Measurements from ENCODE around the gene LUZP2.

DNA sequence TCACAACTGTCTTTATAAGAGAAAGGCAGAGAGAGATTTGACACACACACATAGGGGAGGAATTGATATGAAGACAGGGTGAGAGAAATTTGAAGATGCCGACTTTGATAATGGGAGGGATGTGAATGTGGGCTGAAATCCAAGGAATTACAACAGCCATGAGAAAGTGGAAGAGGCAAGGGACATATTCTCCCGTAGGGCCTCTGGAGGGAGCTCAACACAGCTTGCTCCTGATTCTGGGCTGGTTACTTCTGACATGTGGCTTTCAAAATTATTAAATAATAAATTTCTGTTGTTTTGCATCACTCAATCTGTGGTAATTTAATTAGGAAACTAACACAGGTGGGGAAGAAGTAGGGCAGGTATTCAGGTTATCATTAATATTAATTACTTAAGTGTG, 282.9 kb downstream of the LUZP2 start:
- no peak for TF ChIP-seq EZH2 (IDR thresholded peaks at IDR 0.05; ENCODE audit: low read length)
- TF ChIP-seq, protein P1, sequence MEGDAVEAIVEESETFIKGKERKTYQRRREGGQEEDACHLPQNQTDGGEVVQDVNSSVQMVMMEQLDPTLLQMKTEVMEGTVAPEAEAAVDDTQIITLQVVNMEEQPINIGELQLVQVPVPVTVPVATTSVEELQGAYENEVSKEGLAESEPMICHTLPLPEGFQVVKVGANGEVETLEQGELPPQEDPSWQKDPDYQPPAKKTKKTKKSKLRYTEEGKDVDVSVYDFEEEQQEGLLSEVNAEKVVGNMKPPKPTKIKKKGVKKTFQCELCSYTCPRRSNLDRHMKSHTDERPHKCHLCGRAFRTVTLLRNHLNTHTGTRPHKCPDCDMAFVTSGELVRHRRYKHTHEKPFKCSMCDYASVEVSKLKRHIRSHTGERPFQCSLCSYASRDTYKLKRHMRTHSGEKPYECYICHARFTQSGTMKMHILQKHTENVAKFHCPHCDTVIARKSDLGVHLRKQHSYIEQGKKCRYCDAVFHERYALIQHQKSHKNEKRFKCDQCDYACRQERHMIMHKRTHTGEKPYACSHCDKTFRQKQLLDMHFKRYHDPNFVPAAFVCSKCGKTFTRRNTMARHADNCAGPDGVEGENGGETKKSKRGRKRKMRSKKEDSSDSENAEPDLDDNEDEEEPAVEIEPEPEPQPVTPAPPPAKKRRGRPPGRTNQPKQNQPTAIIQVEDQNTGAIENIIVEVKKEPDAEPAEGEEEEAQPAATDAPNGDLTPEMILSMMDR (optimal IDR thresholded peaks at IDR 0.05 in 1 of 3, IDR thresholded peaks at IDR 0.05 in 1 of 3, conservative IDR thresholded peaks at IDR 0.05 in 1 of 3; ENCODE audit: extremely low read depth in 1 of 3, insufficient read depth in 2 of 3, low read length in 3 of 3), result peak; percentile 17 to 40 (median 37)
